ENCODE results near the gene PTCH1. TPM values are rescaled to one million over a fixed set of nuclear protein-coding genes. Genes with fewer than 3 reads are reported as not detected.

The PTCH1 gene
- total RNA-seq, 1 donor = 0.27 TPM

DNA sequence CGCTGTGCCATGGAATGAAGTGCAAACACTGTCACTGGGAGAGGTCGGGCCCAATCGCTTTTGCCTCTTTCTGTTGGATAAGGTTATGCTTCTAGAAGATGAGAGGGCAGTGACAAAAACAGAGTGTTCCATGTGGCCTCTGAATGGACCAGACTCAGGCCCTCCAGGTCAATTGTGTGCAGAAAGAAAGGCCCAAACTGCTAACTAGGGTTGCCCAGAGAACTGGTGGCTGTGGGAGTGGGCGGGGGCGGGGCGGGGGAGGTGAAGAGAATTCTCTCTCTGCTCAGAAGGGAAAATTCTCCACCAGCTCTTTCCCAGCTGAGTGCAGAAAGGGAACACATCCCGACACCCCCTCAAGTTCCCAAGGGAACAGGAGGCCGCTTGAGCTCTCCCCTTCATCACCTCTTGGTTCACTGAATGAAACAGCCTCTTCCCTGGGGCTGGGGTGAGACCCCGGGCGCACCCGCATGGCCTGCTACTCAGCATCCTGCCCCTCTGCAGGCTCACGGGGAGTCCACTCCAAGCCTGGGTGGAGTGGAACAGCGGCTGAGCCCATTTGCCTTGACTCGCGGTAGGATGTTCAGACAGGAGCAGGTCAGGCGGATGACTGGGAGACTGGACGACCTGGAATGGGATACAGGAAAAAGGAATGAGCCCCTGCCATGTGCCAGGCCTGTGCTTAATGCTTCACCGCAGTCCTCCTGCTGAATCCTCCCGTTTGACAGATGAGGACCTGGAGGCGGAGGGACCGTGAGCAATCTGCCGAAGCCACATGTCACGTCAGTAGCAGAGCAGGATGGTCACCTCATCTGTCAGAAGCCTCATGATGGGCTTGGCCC is 105.5 kb downstream of the PTCH1 start:
- no peak for DNase-seq (ENCODE audit: low read depth in 2 of 3, low spot score in 2 of 3)

- peak in 1 of 3 donors; percentile 11 for DNase-seq (ENCODE audit: low read depth in 2 of 3, low spot score in 2 of 3)
These were observed 106.9 kb downstream of the PTCH1 start for GRCh38 chr9:95409650-95410426.

GRCh38 chr9:95407524-95407923 is 109.2 kb downstream of the PTCH1 start:
- DNase-seq (ENCODE audit: low read depth in 2 of 3, low spot score in 2 of 3) = no peak

GRCh38 chr9:95406121-95406520 is 110.7 kb downstream of the PTCH1 start:
- no peak for DNase-seq (ENCODE audit: low read depth in 2 of 3, low spot score in 2 of 3)

- no peak for DNase-seq (ENCODE audit: low read depth in 2 of 3, low spot score in 2 of 3)
These were observed 117.5 kb downstream of the PTCH1 start for GRCh38 chr9:95399261-95399660.

Small RNAs within 50 kb of the gene (small RNA-seq; reads per million reads assigned to genes)
- gene MT1P1 = not detected

Other genes with a start within 250 kb of the PTCH1 start
- 4.0 TPM for gene FANCC, start 199.3 kb downstream of the PTCH1 start, total RNA-seq